CD4-positive, alpha-beta T cell treated with Interleukin-15 for 4 hours (primary cell): ENCODE data around the gene TBC1D19.
"Not testable (repeated sequence)": the region's sequence is repeated elsewhere in the genome, so short reads cannot be mapped to it uniquely, and the experiment has no call there.

ENCODE experiments used
- DNase-seq: peaks from one replicate; pipeline ENCODE4 v3.0.0-alpha.2; 2020; ENCODE audit warnings: low spot score

TBC1D19 gene

GRCh38 chr4:26596843-26597242, 13.0 kb downstream of the TBC1D19 start:
- DNase-seq, result no peak

- DNase-seq, result no peak
Measured at GRCh38 chr4:26601204-26601603, 17.3 kb downstream of the TBC1D19 start.

- DNase-seq, result no peak
Measured at GRCh38 chr4:26607776-26608175, 23.9 kb downstream of the TBC1D19 start.

- no peak for DNase-seq
Measured at GRCh38 chr4:26609391-26609790, 25.5 kb downstream of the TBC1D19 start.

DNA sequence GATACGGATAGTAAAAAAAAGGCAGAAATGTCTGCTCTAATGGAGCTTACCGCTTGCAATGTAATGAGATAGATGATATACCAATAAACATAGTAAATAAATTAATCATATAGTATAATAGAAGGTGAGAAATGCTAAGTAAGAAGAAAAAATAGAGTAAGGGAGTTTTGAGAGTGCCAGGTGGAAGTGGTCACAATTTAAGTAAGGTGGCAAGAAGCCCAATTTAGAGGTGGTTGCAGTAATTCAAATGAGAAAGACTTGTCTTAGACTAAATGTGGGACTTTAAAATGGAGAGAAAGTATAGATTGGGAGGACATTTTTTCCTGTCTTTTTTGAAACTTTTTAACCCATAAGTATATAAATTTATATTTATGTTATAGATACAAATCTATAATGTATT, 26.0 kb downstream of the TBC1D19 start:
- DNase-seq, result no peak

- no peak for DNase-seq
Measured at GRCh38 chr4:26611372-26611771, 27.5 kb downstream of the TBC1D19 start.

DNA sequence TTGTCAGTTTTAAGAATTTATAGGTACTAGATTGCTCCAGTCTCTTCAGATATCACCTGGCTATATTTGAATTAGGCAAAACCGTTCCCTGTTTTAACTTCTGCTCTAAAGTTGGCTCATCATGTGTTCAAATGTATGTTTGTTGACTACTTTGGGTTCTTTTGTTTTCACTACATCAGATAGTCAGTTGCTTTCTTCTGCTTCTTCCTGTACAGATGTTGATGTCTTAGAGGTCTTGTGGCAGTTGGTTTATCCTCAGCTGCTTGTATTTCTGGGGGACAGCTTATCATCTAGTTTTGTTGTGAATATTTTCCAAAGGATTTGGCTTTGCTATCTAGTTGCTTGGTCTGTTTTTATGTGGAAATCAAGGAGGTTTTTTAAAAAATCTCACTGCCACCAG, 28.0 kb downstream of the TBC1D19 start:
- no peak for DNase-seq

DNA sequence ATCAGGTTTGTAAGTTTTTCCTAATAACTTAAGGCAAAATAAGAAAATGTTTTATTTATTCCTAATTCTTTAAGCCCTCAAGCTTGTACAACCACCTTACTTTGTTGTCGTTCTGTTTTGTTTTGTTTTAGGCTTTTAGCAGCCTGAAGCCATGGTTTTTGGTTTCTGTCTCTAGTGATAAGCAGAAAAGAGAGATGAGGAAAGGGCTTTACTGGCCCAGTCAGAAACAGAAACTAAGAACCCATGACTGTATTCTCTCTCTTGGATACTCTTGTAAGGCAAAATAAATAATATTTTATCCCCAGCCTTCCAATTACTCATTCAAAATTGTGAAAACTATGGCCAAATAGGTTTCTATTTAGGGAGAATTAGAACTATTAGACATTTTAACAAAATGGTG, 29.4 kb downstream of the TBC1D19 start:
- DNase-seq, result peak; percentile 2

- DNase-seq, result no peak
Measured at GRCh38 chr4:26613735-26614134, 29.9 kb downstream of the TBC1D19 start.

- no peak for DNase-seq
Measured at GRCh38 chr4:26619784-26620183, 35.9 kb downstream of the TBC1D19 start.

- DNase-seq, result no peak
Measured at GRCh38 chr4:26621366-26621765, 37.5 kb downstream of the TBC1D19 start.

DNA sequence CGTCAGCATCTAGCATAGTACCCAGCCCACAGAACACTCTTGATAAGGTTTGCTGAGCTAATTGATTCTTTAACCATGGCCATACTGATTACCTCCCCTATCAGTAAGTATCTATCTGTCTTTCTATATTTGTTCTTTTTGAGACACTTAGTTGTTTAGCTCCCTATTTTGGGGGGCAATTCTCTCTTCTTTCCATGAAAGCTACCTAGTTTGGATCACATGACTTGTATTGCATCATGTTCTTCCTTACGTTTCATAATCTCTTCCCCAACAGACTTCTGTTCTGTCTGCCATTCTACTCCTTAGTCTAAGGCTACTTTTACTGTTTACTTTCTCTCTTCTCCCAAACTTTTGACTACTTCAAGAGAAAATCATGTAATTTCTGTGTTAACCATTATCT, 39.0 kb downstream of the TBC1D19 start:
- DNase-seq, result no peak

DNA sequence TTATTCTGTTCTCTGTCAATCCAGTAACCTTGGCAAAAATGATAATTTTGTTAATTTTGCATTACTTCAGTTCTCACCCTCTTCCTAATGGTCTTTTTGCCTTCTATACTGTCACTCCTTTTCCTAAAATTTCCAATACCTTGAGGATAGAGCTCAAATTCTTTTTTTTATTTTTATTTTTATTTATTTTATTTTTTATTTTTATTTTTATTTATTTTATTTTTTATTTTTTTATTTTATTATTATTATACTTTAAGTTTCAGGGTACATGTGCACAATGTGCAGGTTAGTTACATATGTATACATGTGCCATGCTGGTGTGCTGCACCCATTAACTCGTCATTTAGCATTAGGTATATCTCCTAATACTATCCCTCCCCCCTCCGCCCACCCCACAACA, 42.8 kb downstream of the TBC1D19 start:
- not testable (repeated sequence) for DNase-seq

GRCh38 chr4:26632916-26633315, 49.0 kb downstream of the TBC1D19 start:
- DNase-seq, result no peak

DNA sequence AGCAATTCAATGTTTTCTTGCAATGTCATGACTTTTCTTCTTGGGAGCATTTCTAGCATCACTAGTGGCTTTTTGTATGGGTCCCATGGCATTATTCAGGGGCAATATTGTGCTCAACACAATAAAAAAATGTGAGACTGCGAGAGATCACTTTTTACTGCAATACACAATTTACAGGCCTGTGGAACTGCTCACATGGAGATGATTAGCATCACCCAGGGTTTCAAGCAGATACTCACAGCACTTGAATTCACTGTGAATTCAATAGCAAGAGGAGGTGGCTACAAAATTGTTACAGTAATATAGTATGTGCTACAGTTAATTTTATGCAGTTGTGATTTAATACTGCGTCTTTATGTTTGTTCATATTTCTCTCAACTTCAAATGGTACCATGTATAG, 50.4 kb downstream of the TBC1D19 start:
- DNase-seq, result no peak

GRCh38 chr4:26636458-26636857, 52.6 kb downstream of the TBC1D19 start:
- no peak for DNase-seq

- DNase-seq, result not testable (repeated sequence)
Measured at GRCh38 chr4:26640639-26641038, 56.8 kb downstream of the TBC1D19 start.

- DNase-seq, result no peak
Measured at GRCh38 chr4:26647523-26648224, 63.8 kb downstream of the TBC1D19 start.

DNA sequence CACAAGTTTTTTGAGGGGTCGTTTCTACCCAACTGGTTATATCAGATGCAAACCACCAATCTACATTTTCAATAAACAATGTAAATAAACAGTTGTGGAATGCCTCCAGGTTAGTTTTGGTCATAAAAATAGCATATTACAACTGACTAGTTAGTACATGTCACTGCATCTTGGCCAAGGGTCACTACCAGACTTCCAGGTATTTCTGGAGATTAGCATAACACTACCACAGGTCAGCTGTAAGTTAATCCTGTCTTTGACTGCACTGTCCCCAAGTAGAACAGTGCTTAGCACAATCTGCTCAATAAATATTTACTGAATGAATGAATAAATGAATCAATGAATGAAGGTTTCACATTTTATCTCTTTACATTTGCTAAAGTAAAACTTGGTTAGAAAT, 64.4 kb downstream of the TBC1D19 start:
- no peak for DNase-seq

GRCh38 chr4:26660261-26660660, 76.4 kb downstream of the TBC1D19 start:
- no peak for DNase-seq

DNA sequence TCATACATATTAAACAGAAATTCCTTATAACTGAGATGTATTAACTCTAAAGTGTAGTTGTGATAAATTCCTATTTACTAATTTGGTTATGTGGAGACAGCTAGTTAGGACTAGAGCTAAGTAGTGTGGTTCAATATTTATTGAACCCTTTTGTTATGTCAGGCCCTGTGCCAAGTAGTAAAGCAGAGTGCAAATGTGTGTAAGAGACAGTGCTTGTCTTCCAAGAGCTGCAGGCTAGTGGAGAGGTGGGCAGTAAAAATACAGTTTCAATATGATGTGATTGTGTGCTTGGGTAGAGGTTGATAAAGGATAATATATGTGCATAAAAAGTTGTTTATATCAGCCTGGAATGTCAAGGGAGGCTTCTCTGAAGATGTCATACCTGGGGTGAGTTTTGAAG, 80.0 kb downstream of the TBC1D19 start:
- DNase-seq, result no peak

- no peak for DNase-seq
Measured at GRCh38 chr4:26670903-26671537, 87.1 kb downstream of the TBC1D19 start.

DNA sequence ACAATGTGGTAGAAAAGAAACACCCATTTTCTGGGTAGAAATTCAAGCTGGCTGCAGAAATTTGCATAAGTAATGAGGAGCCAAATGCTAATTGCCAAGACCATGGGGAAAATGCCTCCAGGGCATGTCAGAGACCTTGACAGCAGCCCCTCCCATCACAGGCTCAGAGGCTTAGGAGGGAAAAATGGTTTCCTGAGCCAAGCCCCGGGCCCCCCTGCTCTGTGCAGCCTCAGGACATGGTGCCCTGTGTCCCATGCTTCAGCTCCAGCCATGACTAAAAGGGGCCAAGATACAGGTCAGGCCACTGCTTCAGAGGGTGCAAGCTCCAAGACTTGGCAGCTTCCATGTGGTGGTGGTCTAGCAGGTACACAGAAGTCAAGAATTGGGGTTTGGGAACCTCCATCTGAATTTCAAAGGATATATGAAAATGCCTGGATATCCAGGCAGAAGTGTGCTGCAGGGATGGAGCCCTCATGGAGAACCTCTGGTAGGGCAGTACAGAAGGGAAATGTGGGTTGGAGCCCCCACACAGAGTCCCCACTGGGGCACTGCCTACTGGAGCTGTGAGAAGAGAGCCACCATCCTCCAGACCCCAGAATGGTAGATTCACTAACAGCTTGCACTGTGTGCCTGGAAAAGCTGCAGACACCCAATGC, 95.3 kb downstream of the TBC1D19 start:
- DNase-seq, result not testable (repeated sequence)
